Fibroblast of the aortic adventitia (primary cell): Measurements from ENCODE around the gene OTOP3. TPM values are rescaled to one million over a fixed set of nuclear protein-coding genes. Genes with fewer than 3 reads are reported as not detected.

Experiments used
- DNase-seq: peaks from one replicate; pipeline ENCODE4 v3.0.0-alpha.2; 2010; ENCODE audit warnings: low read depth
- H3K4me3 ChIP-seq: 2 replicates; pipeline ENCODE4 v1.5.1; 2011; ENCODE audit warnings: low read depth, mild to moderate bottlenecking, control low read depth, low read length, moderate library complexity
- CTCF ChIP-seq: IDR thresholded peaks from 2 replicates; pipeline ENCODE4 v1.5.1; 2011; ENCODE audit warnings: mild to moderate bottlenecking, low read length, control low read depth, inconsistent platforms; ENCODE audit not compliant: insufficient read depth
- total RNA-seq: library from RNA; depleted of rRNA; stranded (reverse); fragments of >200 nt; gene quantifications from 2 replicates; pipeline ENCODE4 v1.2.3, GENCODE V29; 2012; ENCODE audit warnings: low replicate concordance

The OTOP3 gene
- total RNA-seq, 1 donor, result not detected

DNA sequence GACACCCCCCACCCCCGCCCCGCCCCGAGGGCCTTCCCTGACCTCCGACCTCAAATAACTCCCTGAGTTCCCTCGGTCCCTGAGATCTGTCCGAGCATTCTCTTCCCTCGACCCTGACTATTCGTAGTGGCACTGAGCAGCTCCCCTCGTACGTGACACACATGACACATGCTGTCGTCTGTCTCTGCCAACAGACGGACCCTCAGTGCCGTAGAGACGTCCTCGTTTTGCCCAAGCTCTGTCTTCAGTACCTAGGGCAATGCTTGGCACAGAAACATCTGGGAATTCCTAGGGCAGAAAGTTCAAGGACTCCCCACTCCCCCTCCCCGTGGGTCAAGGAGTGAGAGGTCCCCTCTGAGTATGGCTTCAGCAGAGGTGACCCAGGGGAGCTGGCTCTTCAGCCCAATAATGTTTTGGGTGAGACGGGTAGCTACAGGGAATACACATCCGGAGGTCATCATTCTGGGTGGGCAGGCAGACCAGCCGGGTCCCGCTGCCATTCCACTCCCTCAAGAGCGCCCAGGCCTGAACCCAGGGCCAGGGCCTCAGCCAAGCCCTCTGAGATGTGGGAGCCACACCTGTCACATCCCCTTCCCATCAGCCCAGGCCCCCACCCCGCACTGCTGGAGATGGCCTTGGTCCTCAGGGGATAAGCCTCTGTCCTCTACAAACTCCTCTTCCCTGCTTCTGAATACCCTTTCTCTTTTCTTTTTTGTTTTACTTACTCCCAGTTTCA is 41.6 kb upstream of the OTOP3 start:
- TF ChIP-seq CTCF, result no peak
- no peak overlapping the region for H3K4me3 ChIP-seq

GRCh38 chr17:74898376-74898946 is 37.2 kb upstream of the OTOP3 start:
- DNase-seq, result no peak
- no peak overlapping the region for H3K4me3 ChIP-seq
- no peak for TF ChIP-seq CTCF

More for the DNA sequence above, 41.6 kb upstream of the OTOP3 start:
- no peak for DNase-seq

DNA sequence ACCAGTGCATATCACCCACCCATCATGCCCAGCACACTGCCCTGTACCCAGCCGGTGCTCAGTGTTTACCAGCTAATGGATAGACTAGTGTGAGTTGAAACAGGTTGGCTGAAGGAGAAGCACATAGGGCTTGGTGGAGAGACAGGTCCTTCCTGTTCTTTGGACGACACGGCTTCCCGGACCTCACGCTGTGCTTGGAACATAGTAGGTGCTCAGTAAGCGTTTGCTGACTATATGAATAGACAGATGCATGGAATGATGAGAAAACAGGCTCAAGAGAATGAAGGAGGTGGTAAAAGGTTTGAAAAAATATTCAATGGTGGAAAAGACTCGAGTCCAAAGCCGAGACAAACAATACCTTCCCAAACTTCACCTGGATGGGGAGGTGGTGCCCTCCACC is 35.5 kb upstream of the OTOP3 start:
- no peak for DNase-seq
- H3K4me3 ChIP-seq, result no peak overlapping the region

DNA sequence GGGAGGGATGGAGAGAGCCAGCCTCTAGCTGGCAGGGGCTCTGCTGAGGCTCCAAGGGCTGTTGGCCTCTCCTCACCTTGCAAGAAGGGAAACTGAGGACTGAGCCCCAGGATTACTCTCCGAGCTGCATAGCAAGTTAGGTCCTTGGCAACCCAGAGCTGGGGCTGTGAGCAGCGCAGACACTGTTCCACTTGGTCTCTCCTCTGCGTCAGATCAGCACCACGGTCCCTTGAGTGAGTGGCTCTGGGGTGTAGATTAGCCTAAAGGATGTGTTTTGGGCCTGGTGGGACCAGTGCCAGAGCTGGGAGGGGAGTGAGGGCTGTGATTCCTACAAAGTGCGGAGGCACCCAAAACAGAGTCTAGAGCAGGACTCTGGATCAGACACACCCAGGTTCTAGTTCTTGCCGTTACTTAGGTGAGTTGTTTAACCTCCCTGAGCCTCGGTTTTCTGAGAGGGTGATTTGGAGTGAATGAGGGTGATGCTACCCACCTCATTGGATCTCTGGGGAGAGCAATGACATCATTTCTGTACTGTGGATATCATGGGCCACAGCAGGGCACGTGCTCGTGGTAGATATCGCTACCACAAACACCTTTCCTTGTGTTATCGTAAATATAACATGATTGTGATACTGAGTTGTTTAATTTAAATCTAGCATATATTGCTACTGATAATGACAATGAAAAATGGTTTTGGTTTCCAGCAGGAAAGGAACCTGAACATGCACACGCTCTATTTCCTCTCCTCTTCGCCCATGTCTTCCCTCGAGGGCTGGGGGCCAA is 34.2 kb upstream of the OTOP3 start:
- H3K4me3 ChIP-seq, result no peak overlapping the region
- DNase-seq, result no peak
- no peak for TF ChIP-seq CTCF

More for the DNA sequence above, 35.5 kb upstream of the OTOP3 start:
- TF ChIP-seq CTCF, result no peak

DNA sequence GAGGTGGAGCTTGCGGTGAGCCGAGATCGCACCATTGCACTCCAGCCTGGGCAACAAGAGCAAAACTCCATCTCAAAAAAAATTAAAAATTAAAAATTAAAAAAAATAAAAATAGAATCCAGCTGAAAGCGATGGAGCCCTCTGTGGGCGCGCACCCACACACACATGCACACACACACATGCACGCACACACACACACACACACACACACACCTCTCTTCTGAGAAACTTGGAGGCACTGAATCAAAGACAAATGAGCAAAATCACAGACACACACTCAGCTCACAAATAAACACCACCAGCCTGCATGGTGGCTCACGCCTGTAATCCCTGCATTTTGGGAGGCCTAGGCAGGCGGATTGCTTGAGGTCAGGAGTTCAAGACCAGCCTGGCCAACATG is 32.7 kb upstream of the OTOP3 start:
- no peak overlapping the region for H3K4me3 ChIP-seq
- TF ChIP-seq CTCF, result no peak
- no peak for DNase-seq

GRCh38 chr17:74903671-74904070 is 32.0 kb upstream of the OTOP3 start:
- no peak for DNase-seq
- no peak for TF ChIP-seq CTCF
- no peak overlapping the region for H3K4me3 ChIP-seq
